H1 (cell line): ENCODE data around the gene HTR2C.

Experiments used
- BCL11A ChIP-seq, 2 experiments: IDR thresholded peaks; one replicate each; pipeline ENCODE4 v1.6.1; 2011; ENCODE audit warnings: low read depth in 2 of 2, low read length in 2 of 2, mild to moderate bottlenecking in 2 of 2
- CBX8 ChIP-seq: fragments of 300-800, 300-1000 bp; sonication (generic); IDR thresholded peaks from 2 replicates; pipeline ENCODE4 v1.7.1; 2016; ENCODE audit warnings: low read depth, low read length, borderline replicate concordance
- CHD2 ChIP-seq: IDR thresholded peaks from 2 replicates; pipeline ENCODE4 v1.6.1; 2012; ENCODE audit warnings: low read length, improper control_type of control experiment
- CTCF ChIP-seq, 3 experiments: IDR thresholded peaks; 1 replicate in 2 of 3; 2 replicates in 1 of 3; pipeline versions ENCODE4 v1.5.1 to v1.6.1; 2011; ENCODE audit warnings: low read length in 3 of 3, mild to moderate bottlenecking in 3 of 3, inconsistent platforms in 2 of 3, low read depth in 1 of 3, moderate library complexity in 1 of 3; ENCODE audit not compliant: insufficient read depth in 1 of 3; ENCODE audit errors: control extremely low read depth in 1 of 3
- E2F6 ChIP-seq: IDR thresholded peaks from 2 replicates; pipeline ENCODE4 v1.6.1; 2012; ENCODE audit warnings: inconsistent platforms
- GABPA ChIP-seq: IDR thresholded peaks from 2 replicates; pipeline ENCODE4 v1.6.1; 2011; ENCODE audit warnings: mild to moderate bottlenecking, low read length, moderate library complexity, borderline replicate concordance; ENCODE audit not compliant: insufficient read depth
- GTF2F1 ChIP-seq: IDR thresholded peaks from 2 replicates; pipeline ENCODE4 v1.6.1; 2012; ENCODE audit warnings: low read depth, low read length, improper control_type of control experiment, borderline replicate concordance
- KDM1A ChIP-seq: fragments of 200-600, 300-600 bp; sonication (generic); IDR thresholded peaks from 2 replicates; pipeline ENCODE4 v1.7.1; 2016; ENCODE audit warnings: mild to moderate bottlenecking, low read length, borderline replicate concordance
- NRF1 ChIP-seq: IDR thresholded peaks from 2 replicates; pipeline ENCODE4 v1.6.1; 2011; ENCODE audit warnings: mild to moderate bottlenecking, low read depth, low read length, improper control_type of control experiment
- RNF2 ChIP-seq: fragments of 200-900, 300-1000 bp; sonication (generic); IDR thresholded peaks from 2 replicates; pipeline ENCODE4 v1.7.1; 2016; ENCODE audit warnings: borderline replicate concordance, low read depth, mild to moderate bottlenecking, antibody characterized with exemption, low read length; ENCODE audit not compliant: poor library complexity, severe bottlenecking; ENCODE audit errors: missing control alignments
- USF2 ChIP-seq: IDR thresholded peaks from 2 replicates; pipeline ENCODE4 v1.6.1; 2011; ENCODE audit warnings: low read length, improper control_type of control experiment

GRCh38 chrX:114782925-114783324 is 199.0 kb downstream of the HTR2C start:
- no peak for TF ChIP-seq CTCF (IDR thresholded peaks at IDR 0.05; ENCODE audit: control extremely low read depth in 1 of 3, insufficient read depth in 1 of 3, low read depth in 1 of 3, low read length in 3 of 3)
- no peak for TF ChIP-seq USF2
- no peak for TF ChIP-seq CHD2
- TF ChIP-seq NRF1 = no peak
- no peak for TF ChIP-seq E2F6
- no peak for TF ChIP-seq BCL11A (IDR thresholded peaks at IDR 0.05; ENCODE audit: low read depth in 2 of 2, low read length in 2 of 2)
- no peak for TF ChIP-seq CBX8
- no peak for TF ChIP-seq GTF2F1
- TF ChIP-seq GABPA = no peak
- no peak for TF ChIP-seq KDM1A
- no peak for TF ChIP-seq RNF2
